Measurements from ENCODE around the gene HYAL3.
A peak's percentile ranks its signal among the peaks of the same experiment; 100 is the strongest.
"Not testable (repeated sequence)": the region's sequence is repeated elsewhere in the genome, so short reads cannot be mapped to it uniquely, and the experiment has no call there.

The HYAL3 gene

GRCh38 chr3:50288387-50289007 is 10.7 kb downstream of the HYAL3 start:
- no peak for DNase-seq

DNA sequence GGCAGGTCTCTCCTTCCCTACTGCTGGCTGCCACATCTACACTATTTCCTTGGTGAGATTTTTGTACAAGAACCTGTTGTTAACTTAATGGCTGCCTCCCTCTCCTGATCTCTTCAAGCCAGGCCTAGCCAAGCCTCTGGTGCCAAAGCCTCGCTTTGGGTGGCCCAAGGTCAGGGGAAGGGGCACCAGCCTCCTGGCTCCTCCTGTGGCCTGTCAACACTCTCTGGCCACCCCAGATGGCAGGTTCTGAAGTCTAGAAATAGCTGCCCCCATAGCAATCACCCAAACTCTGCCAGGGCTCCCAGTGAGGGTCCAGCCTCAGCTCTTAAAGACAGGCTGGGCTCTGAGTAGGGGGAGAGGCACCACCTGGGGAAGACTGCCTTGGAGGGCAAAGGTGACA is 11.9 kb downstream of the HYAL3 start:
- DNase-seq = no peak

- no peak for DNase-seq
Measured at GRCh38 chr3:50286322-50287227, 12.6 kb downstream of the HYAL3 start.

GRCh38 chr3:50284121-50284520 is 15.1 kb downstream of the HYAL3 start:
- not testable (repeated sequence) for DNase-seq

- DNase-seq = no peak
Measured at GRCh38 chr3:50279255-50280016, 19.8 kb downstream of the HYAL3 start.

DNA sequence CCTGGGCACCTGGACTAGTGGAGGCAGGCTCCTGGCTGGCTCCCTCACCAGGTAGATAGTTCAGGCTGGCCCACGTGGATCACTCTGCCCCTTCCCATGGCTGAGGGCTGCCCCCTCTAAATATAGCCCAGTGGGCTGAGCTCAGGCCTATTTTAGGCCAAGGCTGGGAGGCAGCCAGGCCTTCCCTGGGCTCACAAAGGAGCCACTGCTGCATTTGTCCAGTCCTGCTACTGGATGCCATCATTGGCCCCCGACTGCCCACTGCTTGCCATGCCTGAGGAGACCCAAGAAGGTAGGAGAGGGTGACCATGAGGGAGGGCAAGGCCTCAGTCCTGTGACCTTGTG is 20.4 kb downstream of the HYAL3 start, which contains the start of gene LSMEM2:
Gene LSMEM2 (plus strand): TSS at position 208 of the 345 bp plus-strand sequence. CDS start 27 bp downstream, at position 235.
- DNase-seq = no peak

- DNase-seq = no peak
Measured at GRCh38 chr3:50278123-50278879, 20.9 kb downstream of the HYAL3 start.

GRCh38 chr3:50276762-50277101 is 22.5 kb downstream of the HYAL3 start:
- no peak for DNase-seq

GRCh38 chr3:50275996-50276761 is 23.0 kb downstream of the HYAL3 start:
- DNase-seq = no peak

GRCh38 chr3:50275141-50275995 is 23.8 kb downstream of the HYAL3 start:
- DNase-seq = no peak

- peak; percentile 57 for DNase-seq
Measured at GRCh38 chr3:50274371-50275104, 24.7 kb downstream of the HYAL3 start.

DNA sequence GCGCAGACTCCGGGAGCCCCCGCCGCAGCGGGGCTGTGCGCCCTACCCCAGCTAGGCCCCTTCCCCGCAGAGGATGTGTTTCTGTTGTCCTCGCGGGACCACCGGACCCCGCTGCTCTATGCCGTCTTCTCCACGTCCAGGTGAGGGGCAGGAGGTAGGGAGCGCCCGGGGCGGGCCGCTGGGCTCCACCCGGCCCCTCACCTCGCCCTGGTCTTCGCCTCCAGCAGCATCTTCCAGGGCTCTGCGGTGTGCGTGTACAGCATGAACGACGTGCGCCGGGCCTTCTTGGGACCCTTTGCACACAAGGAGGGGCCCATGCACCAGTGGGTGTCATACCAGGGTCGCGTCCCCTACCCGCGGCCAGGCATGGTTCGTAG is 25.5 kb downstream of the HYAL3 start:
- no peak for DNase-seq

GRCh38 chr3:50272911-50273688 is 26.1 kb downstream of the HYAL3 start:
- DNase-seq = peak; percentile 74

DNA sequence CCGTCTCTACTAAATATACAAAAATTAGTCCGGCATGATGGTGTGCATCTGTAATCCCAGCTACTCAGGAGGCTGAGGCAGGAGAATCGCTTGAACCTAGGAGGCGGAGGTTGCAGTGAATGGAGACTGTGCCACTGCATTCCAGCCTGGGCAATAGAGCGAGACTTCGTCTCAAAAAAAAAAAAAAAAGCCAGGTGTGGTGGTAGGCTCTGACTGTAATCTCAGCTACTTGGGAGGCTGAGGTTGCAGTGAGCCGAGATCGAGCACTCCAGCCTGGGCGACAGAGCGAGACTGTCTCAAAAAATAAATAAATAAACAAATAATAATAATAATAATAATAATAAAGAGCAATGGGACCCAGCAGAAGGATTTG is 26.7 kb downstream of the HYAL3 start:
- not testable (repeated sequence) for DNase-seq

DNA sequence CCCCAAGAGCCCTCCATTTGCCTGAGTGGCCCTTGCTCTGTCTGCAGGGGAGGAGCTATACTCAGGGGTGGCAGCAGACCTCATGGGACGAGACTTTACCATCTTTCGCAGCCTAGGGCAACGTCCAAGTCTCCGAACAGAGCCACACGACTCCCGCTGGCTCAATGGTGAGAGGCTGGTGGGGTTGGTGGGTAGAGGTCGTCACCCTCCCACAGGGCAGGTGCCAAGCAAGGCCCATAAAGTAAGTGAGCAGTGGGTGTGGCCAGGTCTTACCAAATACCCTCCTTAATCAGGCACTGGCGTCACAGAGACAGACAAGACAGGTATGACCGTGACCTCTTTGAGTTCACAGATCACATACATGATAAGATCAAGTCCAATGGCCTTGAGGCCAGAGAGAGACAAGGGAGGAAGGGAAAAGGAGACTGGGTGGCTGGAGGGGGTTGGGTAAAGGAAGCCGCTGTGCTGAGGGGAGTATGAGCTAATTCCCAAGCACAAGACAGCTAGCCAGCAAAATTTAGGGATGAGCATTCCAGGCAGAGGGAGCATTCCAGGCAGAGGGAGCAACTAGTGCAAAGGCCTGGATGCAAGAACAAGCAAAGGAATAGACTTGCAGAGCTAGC is 27.8 kb downstream of the HYAL3 start:
- no peak for DNase-seq

- DNase-seq = no peak
Measured at GRCh38 chr3:50270422-50271224, 28.6 kb downstream of the HYAL3 start.

- DNase-seq = no peak
Measured at GRCh38 chr3:50269977-50270413, 29.2 kb downstream of the HYAL3 start.

GRCh38 chr3:50269460-50269859 is 29.7 kb downstream of the HYAL3 start:
- no peak for DNase-seq

Measured in CD4-positive, alpha-beta T cell treated with Interleukin-4 for 4 hours (primary cell).